HCT116 (cell line): ENCODE measurements around the gene TYMP. TPM values are rescaled to one million over a fixed set of nuclear protein-coding genes. Genes with fewer than 3 reads are reported as not detected.

Source experiments
- ATAC-seq: fragments of 200-7000 bp; cut with Tn5 transposase; 2 replicates; pipeline ENCODE4 v1.9.1; 2020; ENCODE audit warnings: mild to moderate bottlenecking, moderate library complexity
- BruUV-seq: library from RNA; stranded (reverse); fragments of 400-500 nt; replicated peaks from 2 replicates; lab custom pipeline; 2021; lab: Mats Ljungman, UMichigan
- CTCF ChIA-PET: fragments of 300-600 bp; sonication (Branson Sonifier 250); formaldehyde crosslinking; loops from one replicate; lab custom pipeline; 2021; ENCODE audit warnings: antibody characterized with exemption; lab: Charles Lee
- POLR2A ChIA-PET: fragments of 300-600, 350-600 bp; sonication (Branson Sonifier 250); formaldehyde crosslinking; loops from one replicate; lab custom pipeline; 2021; ENCODE audit warnings: antibody characterized with exemption; lab: Charles Lee
- RAD21 ChIA-PET, 2 experiments: fragments of 300-600 bp; sonication (Branson Sonifier 250); formaldehyde crosslinking; loops; one replicate each; lab custom pipeline; 2023; ENCODE audit warnings: low total read pairs in 2 of 2; ENCODE audit not compliant: uncharacterized antibody in 2 of 2, unreplicated experiment in 2 of 2, low non-redundant PET in 1 of 2; lab: Charles Lee
- DNase-seq: peaks from one replicate; pipeline ENCODE4 v3.0.0-alpha.2; 2010; ENCODE audit warnings: low read depth, low spot score
- H2AFZ ChIP-seq: fragments of 200-600 bp; shearing (Covaris generic), sonication (generic); 2 replicates; pipeline ENCODE4 v1.6.1; 2017; ENCODE audit warnings: low read depth, mixed run types, mixed read lengths, antibody characterized with exemption, low read length; ENCODE audit not compliant: poor library complexity, severe bottlenecking
- H3K27ac ChIP-seq: 2 replicates; pipeline ENCODE4 v1.5.1; 2012; ENCODE audit warnings: low read depth, low read length
- H3K27me3 ChIP-seq: fragments of 200-600 bp; sonication (generic); 2 replicates; pipeline ENCODE4 v1.6.1; 2016; ENCODE audit warnings: mixed run types, low read length, mixed read lengths; ENCODE audit not compliant: insufficient read depth
- H3K36me3 ChIP-seq, 2 experiments: fragments of 200-500 bp in 1 of 2; fragments of 200-600 bp in 1 of 2; sonication (Bioruptor generic) in 1 of 2; sonication (generic) in 1 of 2; 2 replicates each; pipeline versions ENCODE4 v1.5.1 to v1.6.1; 2014 to 2016; ENCODE audit warnings: low read length in 2 of 2, inconsistent platforms in 1 of 2, mixed read lengths in 1 of 2, mixed run types in 1 of 2; ENCODE audit not compliant: insufficient read depth in 2 of 2, control insufficient read depth in 1 of 2
- H3K4me1 ChIP-seq, 2 experiments: fragments of 200-600 bp in 1 of 2; sonication (generic) in 1 of 2; 2 replicates each; pipeline versions ENCODE4 v1.5.1 to v1.6.1; 2012 to 2017; ENCODE audit warnings: low read length in 2 of 2, inconsistent platforms in 1 of 2, mild to moderate bottlenecking in 1 of 2, mixed read lengths in 1 of 2, mixed run types in 1 of 2, moderate library complexity in 1 of 2; ENCODE audit not compliant: insufficient read depth in 2 of 2, control insufficient read depth in 1 of 2
- H3K4me2 ChIP-seq: fragments of 200-600 bp; sonication (generic); 2 replicates; pipeline ENCODE4 v1.6.1; 2017; ENCODE audit warnings: mixed run types, low read length, mixed read lengths
- H3K4me3 ChIP-seq, 2 experiments: fragments of 200-600 bp in 1 of 2; sonication (generic) in 1 of 2; replicated peaks in 1 of 2; 2 replicates each; pipeline ENCODE4 v1.5.1; 2011 to 2016; ENCODE audit warnings: low read length in 2 of 2, control low read depth in 1 of 2, low read depth in 1 of 2, mild to moderate bottlenecking in 1 of 2, mixed read lengths in 1 of 2, mixed run types in 1 of 2
- H3K79me2 ChIP-seq: fragments of 200-600 bp; sonication (generic); 2 replicates; pipeline ENCODE4 v1.6.1; 2017; ENCODE audit warnings: mild to moderate bottlenecking, mixed run types, low read length, moderate library complexity, mixed read lengths; ENCODE audit not compliant: insufficient read depth
- H3K9ac ChIP-seq: fragments of 200-600 bp; sonication (generic); 2 replicates; pipeline ENCODE4 v1.6.1; 2016; ENCODE audit warnings: low read length, mixed read lengths
- H3K9me2 ChIP-seq: fragments of 200-600 bp; sonication (generic), shearing (Covaris generic); 2 replicates; pipeline ENCODE4 v1.6.1; 2017; ENCODE audit warnings: mixed run types, mild to moderate bottlenecking, moderate library complexity; ENCODE audit not compliant: insufficient read depth
- H3K9me3 ChIP-seq, 2 experiments: fragments of 200-500 bp in 1 of 2; fragments of 200-600 bp in 1 of 2; sonication (Bioruptor generic) in 1 of 2; sonication (generic) in 1 of 2; 2 replicates each; pipeline ENCODE4 v1.6.1; 2014 to 2017; ENCODE audit warnings: low read length in 2 of 2, mixed read lengths in 2 of 2, inconsistent platforms in 1 of 2, low read depth in 1 of 2, mild to moderate bottlenecking in 1 of 2, mixed run types in 1 of 2, moderate library complexity in 1 of 2; ENCODE audit not compliant: control insufficient read depth in 1 of 2, insufficient read depth in 1 of 2
- H4K20me1 ChIP-seq: fragments of 200-600 bp; sonication (generic), shearing (Covaris generic); 2 replicates; pipeline ENCODE4 v1.6.1; 2017; ENCODE audit warnings: mixed run types, mild to moderate bottlenecking, moderate library complexity; ENCODE audit not compliant: insufficient read depth
- ATF3 ChIP-seq: IDR thresholded peaks from 2 replicates; pipeline ENCODE4 v1.6.1; 2012
- CBX3 ChIP-seq: IDR thresholded peaks from 2 replicates; pipeline ENCODE4 v1.6.1; 2012; ENCODE audit warnings: low read depth
- EGR1 ChIP-seq: IDR thresholded peaks from 2 replicates; pipeline ENCODE4 v1.6.1; 2012; ENCODE audit warnings: low read depth
- EZH2 ChIP-seq: fragments of 200-600 bp; sonication (generic); IDR thresholded peaks from 2 replicates; pipeline ENCODE4 v1.6.1; 2017; ENCODE audit warnings: antibody characterized with exemption, mixed run types
- EZH2phosphoT487 ChIP-seq: fragments of 200-600 bp; IDR thresholded peaks from 2 replicates; pipeline ENCODE4 v1.6.1; 2018; ENCODE audit warnings: antibody characterized with exemption, borderline replicate concordance
- FOSL1 ChIP-seq: IDR thresholded peaks from 2 replicates; pipeline ENCODE4 v1.6.1; 2012; ENCODE audit warnings: low read depth
- JUND ChIP-seq: IDR thresholded peaks from 2 replicates; pipeline ENCODE4 v1.6.1; 2012
- POLR2A ChIP-seq: IDR thresholded peaks from 2 replicates; pipeline ENCODE4 v1.7.0; 2011; ENCODE audit warnings: borderline replicate concordance; ENCODE audit not compliant: insufficient read depth, insufficient read length; ENCODE audit errors: extremely low read depth
- POLR2AphosphoS5 ChIP-seq: IDR thresholded peaks from 2 replicates; pipeline ENCODE4 v1.6.1; 2011; ENCODE audit warnings: mild to moderate bottlenecking, low read depth, low read length, moderate library complexity
- RAD21 ChIP-seq: IDR thresholded peaks from 2 replicates; pipeline ENCODE4 v1.6.1; 2012; ENCODE audit warnings: low read depth, mild to moderate bottlenecking
- SIN3A ChIP-seq: IDR thresholded peaks from 2 replicates; pipeline ENCODE4 v1.6.1; 2012; ENCODE audit warnings: low read depth
- TCF7L2 ChIP-seq: IDR thresholded peaks from 2 replicates; pipeline ENCODE4 v1.7.0; 2011; ENCODE audit warnings: borderline replicate concordance, inconsistent platforms; ENCODE audit not compliant: insufficient read depth, insufficient read length; ENCODE audit errors: extremely low read depth
- ZBTB33 ChIP-seq: IDR thresholded peaks from 2 replicates; pipeline ENCODE4 v1.6.1; 2011; ENCODE audit warnings: mild to moderate bottlenecking, low read length, moderate library complexity; ENCODE audit not compliant: insufficient replicate concordance; ENCODE audit errors: extremely low read depth
- ZFX ChIP-seq: fragments of 450-650 bp; IDR thresholded peaks from 2 replicates; pipeline ENCODE4 v1.6.1; 2017
- ZNF274 ChIP-seq: fragments of 200-500 bp; sonication (Bioruptor generic); IDR thresholded peaks from 2 replicates; pipeline ENCODE4 v1.6.1; 2014; ENCODE audit warnings: mild to moderate bottlenecking, low read depth, low read length, inconsistent platforms
- intact Hi-C: fragments of 100-400 bp; cut with micrococcal nuclease; formaldehyde crosslinking; loops from 2 replicates; pipeline ENCODE4 v1.10.0; 2022
- total RNA-seq: library from RNA; stranded (reverse); gene quantifications from one replicate; pipeline ENCODE4 v1.2.1, GENCODE V29; 2021; ENCODE audit not compliant: unreplicated experiment

TYMP gene
- total RNA-seq, 1 experiment from 2014 or later = 43.2 TPM

- ChIA-PET RAD21 (interaction anchor here (0.7 to 1.8 kb wide), 4 partner anchors 12 to 45 kb away, joined by 3 to 4 read pairs (median 4); partner anchors contain the start of gene SYCE3 (in 1 of the 2)), CTCF (interaction anchor here (1.2 to 2.8 kb wide), 2 partner anchors 12 to 45 kb away, joined by 6 to 16 read pairs; partner anchors contain the start of gene SYCE3), POLR2A (interaction anchor here (1.0 kb wide), 1 partner anchor 12 kb away, joined by 4 read pairs; the partner anchor contains the start of gene SYCE3)
- Histone ChIP-seq H3K27me3 (no peaks in the 10 kb centered on the region), H3K36me3 (no peaks in the 10 kb centered on the region; a peak in 2 of 4 replicates), H3K9ac (no peak overlapping the region), H3K9me3 (no peaks in the 10 kb centered on the region), H3K4me1 (peaks cover 0 to 4% of the 10 kb centered on the region in 2 experiments; a peak in 1 of 4 replicates), H2AFZ (no peak overlapping the region), H3K4me2 (no peak overlapping the region), H3K4me3 (no peak overlapping the region), H4K20me1 (no peaks in the 10 kb centered on the region), H3K27ac (no peak overlapping the region), H3K79me2 (no peaks in the 10 kb centered on the region), H3K9me2 (no peaks in the 10 kb centered on the region)
- intact Hi-C loops = no loop called here
- no TSS peak for BruUV-seq
- TF ChIP-seq EZH2 (no peak), POLR2A (no peak), SIN3A (no peak), ZNF274 (no peak), ZBTB33 (no peak)
- DNase-seq (no peak), ATAC-seq (no peak)
Observed at GRCh38 chr22:50575426-50575941, 45.7 kb upstream of the TYMP start.

GRCh38 chr22:50574383-50574755 is 44.6 kb upstream of the TYMP start:
- no peak for ATAC-seq
- Histone ChIP-seq H3K9ac (no peak overlapping the region), H3K9me3 (no peaks in the 10 kb centered on the region), H3K4me1 (peaks cover 0 to 4% of the 10 kb centered on the region in 2 experiments; a peak in 1 of 4 replicates), H3K9me2 (no peaks in the 10 kb centered on the region), H4K20me1 (no peaks in the 10 kb centered on the region), H3K4me3 (no peak overlapping the region), H2AFZ (no peak overlapping the region), H3K79me2 (no peaks in the 10 kb centered on the region), H3K27ac (no peak overlapping the region), H3K36me3 (peaks cover 0 to 4% of the 10 kb centered on the region in 2 experiments; a peak in 2 of 4 replicates), H3K4me2 (no peak overlapping the region), H3K27me3 (no peaks in the 10 kb centered on the region)
- CTCF ChIA-PET = interaction anchor here (1.2 to 2.8 kb wide), 2 partner anchors 11 to 47 kb away, joined by 6 to 16 read pairs; partner anchors contain the start of gene SYCE3
- RAD21 ChIA-PET = interaction anchor here in 1 of 2 experiments (1.8 kb wide), 1 partner anchor 11 kb away, joined by 4 read pairs; the partner anchor contains the start of gene SYCE3
- intact Hi-C loops = no loop called here
- no TSS peak for BruUV-seq
- POLR2A ChIA-PET = interaction anchor here (1.0 kb wide), 1 partner anchor 11 kb away, joined by 4 read pairs; the partner anchor contains the start of gene SYCE3
- DNase-seq = no peak
- TF ChIP-seq ZBTB33 (no peak), SIN3A (no peak), ATF3 (no peak), ZFX (no peak), POLR2AphosphoS5 (no peak), TCF7L2 (no peak), ZNF274 (no peak), CBX3 (no peak), EGR1 (no peak), FOSL1 (no peak), POLR2A (no peak), RAD21 (no peak), JUND (no peak), EZH2phosphoT487 (no peak)
